NCI-H1092 treated with DMSO at 0.1 percent for 48 hours (cell line): ENCODE data around the gene AIMP1.
"Not testable (repeated sequence)": the region's sequence is repeated elsewhere in the genome, so short reads cannot be mapped to it uniquely, and the experiment has no call there.

Source experiments
- DNase-seq: peaks from one replicate; lab custom pipeline; 2025; lab: John Stamatoyannopoulos, UW

AIMP1 gene

DNA sequence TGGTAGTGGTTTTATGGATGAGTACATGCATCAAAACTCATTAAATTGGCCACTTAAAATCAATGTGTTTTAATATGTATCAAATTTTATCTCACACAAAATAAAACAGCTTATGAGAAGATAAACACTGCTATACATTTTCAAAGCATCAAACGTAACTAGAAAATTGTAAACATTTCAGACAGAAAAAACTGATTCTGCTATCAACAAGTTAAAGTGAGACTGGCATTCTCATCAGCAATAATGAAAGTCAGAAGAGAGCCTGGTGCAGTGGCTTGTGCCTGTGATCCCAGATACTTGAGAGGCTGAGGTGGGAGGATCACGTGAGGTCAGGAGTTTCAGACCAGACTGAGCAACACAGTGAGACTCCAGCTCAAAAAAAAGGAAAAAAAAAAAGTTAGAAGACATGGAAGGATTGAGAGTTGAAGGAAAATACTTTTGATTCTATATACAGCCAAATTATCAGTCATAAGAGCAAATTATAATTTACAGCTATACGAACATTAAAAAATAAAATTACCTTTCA lies 3.3 kb upstream of the AIMP1 start:
- no peak for DNase-seq

- no peak for DNase-seq
Measured at GRCh38 chr4:106314960-106315359, 1.4 kb upstream of the AIMP1 start.

DNA sequence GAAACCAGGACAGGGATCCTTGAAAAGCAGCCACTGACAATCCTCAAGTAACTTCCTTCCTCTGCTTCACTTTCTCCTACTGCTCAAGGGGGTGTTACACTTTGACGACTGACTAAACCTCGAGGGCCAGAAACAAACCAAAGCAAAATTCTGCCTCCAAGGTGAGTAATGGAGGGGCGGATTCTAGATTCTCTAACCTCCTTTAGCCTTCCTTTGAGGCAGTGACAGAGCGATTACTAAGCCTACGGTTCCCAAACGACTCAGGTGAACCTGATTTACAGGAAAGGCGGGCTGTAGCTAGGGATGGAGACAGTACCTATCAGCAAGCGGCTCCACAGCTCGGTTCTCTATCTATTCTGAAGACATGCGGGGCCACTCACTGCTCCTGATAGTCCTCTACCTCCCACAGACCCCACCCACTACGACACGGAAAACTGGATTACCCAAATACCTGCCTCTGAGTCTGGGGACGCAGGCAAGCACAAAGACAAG lies 828 bp upstream of the AIMP1 start:
- peak; percentile 60 for DNase-seq

- peak; percentile 33 for DNase-seq
Measured at GRCh38 chr4:106316773-106317409, 541 bp downstream of the AIMP1 start.

DNA sequence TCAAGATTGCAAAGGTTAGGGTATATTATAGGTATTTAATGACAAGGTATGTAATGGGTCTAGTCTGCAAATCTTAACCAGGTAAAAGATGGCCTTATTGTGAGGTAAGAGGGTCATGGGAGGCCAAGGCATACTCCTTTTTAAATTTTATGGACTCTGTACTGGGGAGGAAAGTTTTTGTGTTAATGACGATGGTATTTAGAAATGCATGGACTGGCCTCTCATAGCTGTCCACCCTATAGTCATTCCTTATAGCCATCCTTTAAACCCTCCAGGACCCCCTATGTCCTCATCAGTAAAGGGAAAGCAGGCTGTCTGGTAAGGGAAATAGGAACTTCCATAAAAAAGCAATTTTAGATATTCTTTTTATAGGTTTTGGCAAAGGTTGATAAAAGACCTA lies 1.5 kb downstream of the AIMP1 start:
- no peak for DNase-seq

GRCh38 chr4:106318511-106318910 lies 2.2 kb downstream of the AIMP1 start:
- DNase-seq = no peak

DNA sequence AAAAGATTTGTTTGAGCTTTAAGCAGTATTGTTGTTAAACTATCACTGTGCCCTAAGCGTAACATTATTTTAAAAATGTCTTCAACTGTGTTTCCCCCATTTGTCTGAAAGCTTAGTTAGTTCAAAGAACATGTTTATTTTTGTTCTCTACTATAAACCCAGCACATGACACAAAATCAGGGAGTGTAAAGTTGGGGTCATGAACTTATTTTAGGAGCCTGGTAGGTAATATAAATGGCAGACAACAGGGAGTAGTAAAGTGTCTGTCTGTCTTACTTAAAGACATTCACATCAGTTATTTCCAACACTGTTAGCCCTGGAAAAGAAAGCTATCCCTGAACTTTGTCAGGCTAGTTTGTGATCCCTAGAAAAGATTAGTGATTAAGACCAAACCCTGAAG lies 3.9 kb downstream of the AIMP1 start:
- no peak for DNase-seq

DNA sequence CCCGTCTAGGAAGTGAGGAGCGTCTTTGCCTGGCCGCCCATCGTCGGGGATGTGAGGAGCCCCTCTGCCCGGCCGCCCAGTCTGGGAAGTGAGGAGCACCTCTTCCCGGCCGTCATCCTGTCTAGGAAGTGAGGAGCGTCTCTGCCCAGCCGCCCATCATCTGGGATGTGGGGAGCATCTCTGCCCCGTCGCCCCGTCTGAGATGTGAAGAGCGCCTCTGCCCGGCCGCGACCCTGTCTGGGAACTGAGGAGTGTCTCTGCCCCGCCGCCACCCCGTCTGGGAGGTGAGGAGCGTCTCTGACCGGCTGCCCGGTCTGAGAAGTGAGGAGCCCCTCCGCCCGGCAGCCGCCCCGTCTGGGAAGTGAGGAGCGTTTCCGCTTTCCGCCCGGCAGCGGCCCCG lies 4.8 kb downstream of the AIMP1 start:
- DNase-seq = not testable (repeated sequence)

- not testable (repeated sequence) for DNase-seq
Measured at GRCh38 chr4:106321814-106322213, 5.5 kb downstream of the AIMP1 start.

- no peak for DNase-seq
Measured at GRCh38 chr4:106323119-106323518, 6.8 kb downstream of the AIMP1 start.

- no peak for DNase-seq
Measured at GRCh38 chr4:106325800-106326199, 9.4 kb downstream of the AIMP1 start.

DNA sequence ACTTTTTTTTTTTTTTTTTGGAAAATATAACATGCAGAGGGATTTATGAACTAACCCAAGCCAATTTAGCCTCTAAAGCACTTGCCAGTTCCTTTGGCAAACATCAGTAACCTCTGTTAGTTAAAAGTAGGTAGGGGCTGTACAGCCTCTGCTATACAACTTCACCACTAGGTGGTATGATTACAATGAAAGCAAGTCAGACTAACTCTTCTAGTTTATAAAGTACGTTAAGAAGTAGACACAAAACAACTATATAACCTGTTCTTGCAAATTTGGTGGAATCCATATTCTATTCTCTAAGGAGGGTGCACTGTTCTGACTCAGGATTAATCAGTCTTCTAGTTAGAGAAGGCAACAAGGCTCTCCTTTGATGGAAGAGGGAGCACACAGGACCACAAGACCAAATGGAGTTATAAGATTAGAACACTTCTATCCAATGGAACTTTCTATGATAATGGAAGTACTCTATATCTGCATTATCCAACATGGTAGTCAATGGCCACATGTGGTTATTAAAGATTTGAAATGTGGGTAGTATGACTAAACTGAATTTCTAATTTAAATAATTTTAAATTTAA lies 12.8 kb downstream of the AIMP1 start:
- DNase-seq = peak; percentile 21

GRCh38 chr4:106333186-106333585 lies 16.8 kb downstream of the AIMP1 start:
- DNase-seq = no peak

DNA sequence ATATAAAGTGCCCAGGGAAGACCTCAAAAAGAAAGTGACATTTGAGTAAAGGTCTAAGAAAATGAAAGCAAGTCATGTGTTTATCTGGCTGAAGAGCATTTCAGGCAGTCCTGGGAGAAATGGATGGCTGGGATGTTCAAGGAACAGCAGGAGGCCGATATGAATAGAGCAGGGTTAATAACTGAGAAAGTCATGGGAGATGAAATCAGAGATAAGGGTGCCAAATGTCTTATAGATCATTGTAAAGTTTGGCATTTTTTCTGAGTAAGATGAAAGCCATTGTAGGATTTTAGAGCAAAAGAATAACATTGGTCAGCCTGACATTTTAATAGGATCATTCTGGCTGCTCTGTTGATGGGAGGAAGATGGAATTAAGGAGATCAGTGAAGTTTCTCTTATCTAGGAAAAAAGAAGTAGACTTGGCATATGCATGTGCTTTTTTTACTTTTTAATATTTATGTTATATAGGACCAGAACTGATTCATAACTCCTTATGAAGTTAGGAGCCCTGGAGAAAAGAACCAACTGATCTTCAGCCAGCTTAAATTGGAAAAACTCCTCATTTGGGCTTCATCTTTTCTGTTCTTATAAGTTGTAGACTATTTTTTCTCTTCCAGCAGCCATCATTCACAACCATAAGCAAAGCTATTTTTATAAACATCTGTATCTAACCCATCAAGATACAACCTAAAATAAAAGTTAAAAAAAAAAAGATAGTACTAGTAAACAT lies 18.6 kb downstream of the AIMP1 start:
- no peak for DNase-seq

GRCh38 chr4:106336618-106337017 lies 20.3 kb downstream of the AIMP1 start:
- no peak for DNase-seq

- DNase-seq = no peak
Measured at GRCh38 chr4:106337916-106338315, 21.6 kb downstream of the AIMP1 start.

GRCh38 chr4:106338671-106339070 lies 22.3 kb downstream of the AIMP1 start:
- DNase-seq = no peak

- DNase-seq = no peak
Measured at GRCh38 chr4:106339431-106339830, 23.1 kb downstream of the AIMP1 start.

DNA sequence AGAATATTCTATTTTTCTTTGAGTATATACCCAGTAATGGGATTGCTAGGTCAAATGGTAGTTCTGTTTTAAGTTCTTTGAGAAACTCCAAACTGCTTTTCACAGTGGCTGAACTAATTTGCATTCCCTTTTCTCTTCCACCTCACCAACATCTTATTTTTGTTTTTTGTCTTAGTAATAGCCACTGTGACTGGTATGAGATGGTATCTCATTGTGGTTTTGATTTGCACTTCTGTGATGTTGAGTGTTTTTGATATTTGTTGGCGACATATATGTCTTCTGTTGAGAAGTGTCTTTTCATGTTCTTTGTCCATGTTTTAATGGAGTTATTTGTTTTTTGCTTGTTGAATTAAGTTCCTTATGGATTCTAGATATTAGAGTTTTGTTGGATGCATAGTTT lies 24.4 kb downstream of the AIMP1 start:
- no peak for DNase-seq

DNA sequence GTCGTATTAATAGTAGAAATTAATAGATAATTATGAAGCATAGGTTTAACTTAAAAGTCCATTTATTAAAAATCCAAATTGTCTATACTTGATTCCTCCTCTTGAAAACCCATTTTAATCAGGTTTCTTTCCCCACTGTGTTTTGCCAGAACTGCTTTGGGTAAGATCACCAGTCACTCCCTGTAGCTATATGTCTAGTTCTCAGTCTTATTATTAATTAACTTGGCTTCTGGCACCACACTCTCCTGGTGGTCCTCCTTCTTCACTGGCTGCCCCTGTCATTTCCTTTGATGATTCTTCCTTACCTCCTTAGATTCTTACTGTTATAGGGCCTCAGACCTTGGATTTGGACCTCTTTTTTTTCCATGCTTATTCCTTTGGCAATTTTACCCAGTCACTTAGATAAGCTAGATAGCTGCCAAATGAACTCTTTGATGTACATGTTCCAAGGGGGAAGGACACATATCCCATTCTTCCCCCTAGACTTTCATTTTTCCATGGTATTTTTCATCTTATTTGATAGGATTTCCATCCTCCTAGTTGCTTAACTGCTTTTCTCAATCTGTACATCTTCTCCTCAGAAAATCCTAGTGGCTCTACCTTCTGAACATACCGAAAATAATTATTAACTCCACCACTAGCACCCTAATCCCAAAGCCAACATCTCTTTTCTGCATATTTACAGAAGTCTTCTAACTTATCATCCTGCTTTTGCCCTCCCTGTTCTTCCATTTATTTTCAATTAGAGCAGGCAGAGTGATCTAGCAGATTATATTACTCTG lies 27.7 kb downstream of the AIMP1 start:
- DNase-seq = no peak

GRCh38 chr4:106344647-106344970 lies 28.3 kb downstream of the AIMP1 start:
- no peak for DNase-seq

DNA sequence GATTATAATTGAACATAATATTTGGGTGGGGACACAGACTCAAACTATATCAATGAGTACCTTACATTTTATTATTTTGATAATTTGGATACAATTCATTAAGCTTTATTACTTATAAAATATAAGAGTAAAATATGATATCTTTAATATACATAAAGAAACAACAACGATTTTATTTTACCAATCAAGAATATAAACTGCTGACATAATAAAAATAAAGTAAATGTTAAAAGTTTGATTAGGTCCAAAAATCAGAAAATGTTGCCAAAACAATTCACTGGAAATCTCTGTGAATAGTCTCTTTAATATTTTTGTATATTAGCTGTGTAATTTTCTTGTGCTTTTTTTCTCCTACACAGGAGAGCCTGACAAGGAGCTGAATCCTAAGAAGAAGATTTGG lies 30.8 kb downstream of the AIMP1 start:
- DNase-seq = no peak
